H9 (cell line): Measurements from ENCODE around the gene KRTAP10-9. TPM values are rescaled to one million over a fixed set of nuclear protein-coding genes. Genes with fewer than 3 reads are reported as not detected.

ENCODE experiments used
- DNase-seq: peaks from one replicate; pipeline ENCODE4 v3.0.0-alpha.2; 2017
- H2AFZ ChIP-seq: one replicate; pipeline ENCODE4 v1.6.1; 2013; ENCODE audit warnings: mild to moderate bottlenecking, low read length, control low read depth, moderate library complexity
- H2AK5ac ChIP-seq: 2 replicates; pipeline ENCODE4 v1.6.1; 2013; ENCODE audit warnings: low read length, control low read depth, mixed read lengths; ENCODE audit not compliant: insufficient read length
- H2BK120ac ChIP-seq: one replicate; pipeline ENCODE4 v1.6.1; 2013; ENCODE audit warnings: low read depth, mild to moderate bottlenecking, low read length, control low read depth, inconsistent platforms; ENCODE audit not compliant: poor library complexity, severe bottlenecking
- H2BK12ac ChIP-seq: 2 replicates; pipeline ENCODE4 v1.6.1; 2013; ENCODE audit warnings: low read length, control low read depth, mixed read lengths, low read depth; ENCODE audit not compliant: insufficient read length
- H2BK15ac ChIP-seq: 2 replicates; pipeline ENCODE4 v1.6.1; 2013; ENCODE audit warnings: low read depth, low read length, control low read depth
- H2BK20ac ChIP-seq: one replicate; pipeline ENCODE4 v1.6.1; 2013; ENCODE audit warnings: low read depth, mild to moderate bottlenecking, low read length, control low read depth, inconsistent platforms; ENCODE audit not compliant: poor library complexity, severe bottlenecking
- H2BK5ac ChIP-seq: 2 replicates; pipeline ENCODE4 v1.6.1; 2013; ENCODE audit warnings: low read length, control low read depth, mixed read lengths; ENCODE audit not compliant: insufficient read length
- H3K14ac ChIP-seq: 2 replicates; pipeline ENCODE4 v1.6.1; 2013; ENCODE audit warnings: low read length, control low read depth; ENCODE audit not compliant: insufficient read depth
- H3K18ac ChIP-seq: 2 replicates; pipeline ENCODE4 v1.6.1; 2013; ENCODE audit warnings: low read depth, mild to moderate bottlenecking, mixed read lengths, low read length, control low read depth; ENCODE audit not compliant: insufficient read length
- H3K23ac ChIP-seq: 2 replicates; pipeline ENCODE4 v1.6.1; 2013; ENCODE audit warnings: low read length, control low read depth, mixed read lengths, low read depth; ENCODE audit not compliant: insufficient read length
- H3K23me2 ChIP-seq: 2 replicates; pipeline ENCODE4 v1.6.1; 2013; ENCODE audit warnings: low read depth, mild to moderate bottlenecking, mixed read lengths, low read length, control low read depth; ENCODE audit not compliant: insufficient read length, poor library complexity, severe bottlenecking
- H3K27ac ChIP-seq: 2 replicates; pipeline ENCODE4 v1.5.1; 2013; ENCODE audit warnings: low read length, control low read depth, mixed read lengths, low read depth; ENCODE audit not compliant: insufficient read length
- H3K27me3 ChIP-seq: 2 replicates; pipeline ENCODE4 v1.6.1; 2013; ENCODE audit warnings: low read length, control low read depth, inconsistent platforms; ENCODE audit not compliant: insufficient read depth
- H3K4ac ChIP-seq: 2 replicates; pipeline ENCODE4 v1.6.1; 2013; ENCODE audit warnings: low read depth, mild to moderate bottlenecking, control low read depth, inconsistent platforms, low read length, moderate library complexity
- H3K4me1 ChIP-seq: 2 replicates; pipeline ENCODE4 v1.6.1; 2013; ENCODE audit warnings: low read length, control low read depth, inconsistent platforms; ENCODE audit not compliant: insufficient read depth
- H3K4me2 ChIP-seq: 2 replicates; pipeline ENCODE4 v1.6.1; 2013; ENCODE audit warnings: low read length, control low read depth, mixed read lengths; ENCODE audit not compliant: insufficient read length, insufficient read depth
- H3K56ac ChIP-seq: 2 replicates; pipeline ENCODE4 v1.6.1; 2013; ENCODE audit warnings: low read depth, mild to moderate bottlenecking, mixed read lengths, low read length, control low read depth; ENCODE audit not compliant: insufficient read length
- H3K79me1 ChIP-seq: 2 replicates; pipeline ENCODE4 v1.6.1; 2013; ENCODE audit warnings: low read depth, mild to moderate bottlenecking, moderate library complexity, low read length, control low read depth, inconsistent platforms; ENCODE audit not compliant: insufficient read depth, poor library complexity, severe bottlenecking
- H3K79me2 ChIP-seq: 2 replicates; pipeline ENCODE4 v1.6.1; 2013; ENCODE audit warnings: low read length, control low read depth, inconsistent platforms; ENCODE audit not compliant: insufficient read depth
- H3K9ac ChIP-seq: 2 replicates; pipeline ENCODE4 v1.6.1; 2013; ENCODE audit warnings: low read length, control low read depth, mixed read lengths; ENCODE audit not compliant: insufficient read length; ENCODE audit errors: extremely low read depth
- H3K9me3 ChIP-seq: one replicate; pipeline ENCODE4 v1.6.1; 2013; ENCODE audit warnings: low read depth, low read length, inconsistent platforms; ENCODE audit not compliant: control insufficient read depth
- H3T11ph ChIP-seq: one replicate; pipeline ENCODE4 v1.6.1; 2013; ENCODE audit warnings: mild to moderate bottlenecking, low read length, control low read depth, inconsistent platforms
- H4K20me1 ChIP-seq: one replicate; pipeline ENCODE4 v1.6.1; 2013; ENCODE audit not compliant: control insufficient read depth, insufficient read length, insufficient read depth
- H4K5ac ChIP-seq: 2 replicates; pipeline ENCODE4 v1.6.1; 2013; ENCODE audit warnings: low read depth, mild to moderate bottlenecking, mixed read lengths, low read length, control low read depth; ENCODE audit not compliant: insufficient read length
- H4K8ac ChIP-seq: replicated peaks from 2 replicates; pipeline ENCODE4 v1.6.1; 2013; ENCODE audit warnings: low read length, control low read depth, mixed read lengths, low read depth; ENCODE audit not compliant: insufficient read length
- H4K91ac ChIP-seq: 2 replicates; pipeline ENCODE4 v1.6.1; 2013; ENCODE audit warnings: low read depth, mild to moderate bottlenecking, moderate library complexity, mixed read lengths, low read length, control low read depth; ENCODE audit not compliant: insufficient read length
- H3K27ac Mint-ChIP-seq, 3 experiments: 2 replicates in 2 of 3; 3 replicates in 1 of 3; pipeline ENCODE4 v1.8.0; 2020 to 2021; ENCODE audit warnings: mixed read lengths in 3 of 3, mild to moderate bottlenecking in 1 of 3, moderate library complexity in 1 of 3
- H3K27me3 Mint-ChIP-seq: 2 replicates; pipeline ENCODE4 v1.8.0; 2021; ENCODE audit warnings: low read depth, mild to moderate bottlenecking, moderate library complexity, mixed read lengths
- H3K36me3 Mint-ChIP-seq, 3 experiments: 2 replicates in 2 of 3; 3 replicates in 1 of 3; pipeline ENCODE4 v1.8.0; 2020 to 2021; ENCODE audit warnings: low read depth in 3 of 3, mixed read lengths in 3 of 3; ENCODE audit not compliant: insufficient read depth in 1 of 3
- H3K4me1 Mint-ChIP-seq, 2 experiments: 2 replicates each; pipeline ENCODE4 v1.8.0; 2020; ENCODE audit warnings: mixed read lengths in 2 of 2
- H3K4me3 Mint-ChIP-seq, 2 experiments: 2 replicates in 1 of 2; 3 replicates in 1 of 2; pipeline ENCODE4 v1.8.0; 2020 to 2021; ENCODE audit warnings: mild to moderate bottlenecking in 2 of 2, mixed read lengths in 2 of 2, moderate library complexity in 1 of 2
- H3K9me3 Mint-ChIP-seq, 2 experiments: 2 replicates in 1 of 2; 3 replicates in 1 of 2; pipeline ENCODE4 v1.8.0; 2020; ENCODE audit warnings: mild to moderate bottlenecking in 2 of 2, mixed read lengths in 2 of 2, moderate library complexity in 1 of 2
- CTCF ChIP-seq: fragments of 200-600 bp; sonication (generic); conservative IDR thresholded peaks from 3 replicates; pipeline ENCODE4 v1.8.0; 2021; ENCODE audit warnings: antibody characterized with exemption, mild to moderate bottlenecking
- WGBS: extraction: QIAGEN DNeasy Blood & Tissue Kit; methylation state at CpG from one replicate; pipeline ENCODE4 v1.1.7; 2013; ENCODE audit warnings: missing lambda C conversion rate, low lambda C conversion rate, mixed read lengths; ENCODE audit not compliant: insufficient read length; ENCODE audit errors: extremely low coverage; 5-methylcytosine and 5-hydroxymethylcytosine counted together
- total RNA-seq: library from RNA; stranded (reverse); gene quantifications from 2 replicates; pipeline ENCODE4 v1.2.1, GENCODE V29; 2021

Gene KRTAP10-9
- total RNA-seq, 1 experiment from 2014 or later: not detected

DNA sequence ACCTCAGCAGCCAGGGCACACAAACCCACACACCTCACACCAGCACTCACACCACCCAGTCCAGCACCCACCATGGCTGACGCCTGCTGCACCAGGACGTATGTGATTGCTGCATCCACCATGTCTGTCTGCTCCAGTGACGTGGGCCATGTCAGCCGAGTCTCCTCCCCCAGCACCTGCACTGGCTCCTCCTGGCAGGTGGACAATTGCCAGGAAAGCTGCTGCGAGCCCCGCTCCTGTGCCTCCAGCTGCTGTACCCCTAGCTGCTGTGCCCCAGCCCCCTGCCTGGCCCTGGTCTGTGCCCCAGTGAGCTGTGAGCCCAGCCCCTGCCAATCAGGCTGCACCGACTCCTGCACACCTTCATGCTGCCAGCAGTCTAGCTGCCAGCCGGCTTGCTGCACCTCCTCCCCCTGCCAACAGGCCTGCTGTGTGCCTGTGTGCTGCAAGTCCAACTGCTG, 14.8 kb upstream of the KRTAP10-9 start, which contains the start of gene KRTAP10-8:
Gene KRTAP10-8, plus strand, starts transcription at position 51 of the 458 bp plus-strand sequence. Its CDS starts 22 bp downstream, at position 73.
- no peak within 1 kb of the TSS for H2BK15ac ChIP-seq
- H3K4me3 Mint-ChIP-seq: no peak within 1 kb of the TSS
- no peaks in the 10 kb centered on the region for H3K23me2 ChIP-seq
- H4K91ac ChIP-seq: no peak within 1 kb of the TSS
- H3T11ph ChIP-seq: no peak within 1 kb of the TSS
- no peak within 1 kb of the TSS for H2AK5ac ChIP-seq
- no peak within 1 kb of the TSS for H2BK120ac ChIP-seq
- H3K56ac ChIP-seq: no peak within 1 kb of the TSS
- peaks cover 33 to 37% of the 10 kb centered on the region in 2 experiments for H3K9me3 Mint-ChIP-seq
- H2BK12ac ChIP-seq: no peak within 1 kb of the TSS
- H4K20me1 ChIP-seq: no peaks in the 10 kb centered on the region
- H3K79me2 ChIP-seq: no peaks in the 10 kb centered on the region
- no peak within 1 kb of the TSS for H3K27ac ChIP-seq
- no peak within 1 kb of the TSS for H2BK5ac ChIP-seq
- H3K27ac Mint-ChIP-seq: no peak within 1 kb of the TSS
- WGBS: no CpG with 5 or more reads among the region's 8 CpGs
- no peak within 1 kb of the TSS for H3K4ac ChIP-seq
- H3K4me1 ChIP-seq: no peaks in the 10 kb centered on the region
- no peak within 1 kb of the TSS; the same call in 1 of the 2 replicates for H3K14ac ChIP-seq
- no peak within 1 kb of the TSS for H4K8ac ChIP-seq
- peaks cover 13 to 22% of the 10 kb centered on the region in 2 experiments for H3K4me1 Mint-ChIP-seq
- TF ChIP-seq CTCF: no peak
- no peak within 1 kb of the TSS for H4K5ac ChIP-seq
- H3K9me3 ChIP-seq: peaks cover 9% of the 10 kb centered on the region
- no peak within 1 kb of the TSS for H2BK20ac ChIP-seq
- no peak within 1 kb of the TSS for H3K4me2 ChIP-seq
- H3K9ac ChIP-seq: no peak within 1 kb of the TSS
- H3K36me3 Mint-ChIP-seq: peaks cover 8 to 26% (median 21%) of the 10 kb centered on the region in 3 experiments
- no peak within 1 kb of the TSS for H2AFZ ChIP-seq
- no peaks in the 10 kb centered on the region for H3K79me1 ChIP-seq
- DNase-seq: no peak
- no peak within 1 kb of the TSS for H3K18ac ChIP-seq
- H3K27me3 Mint-ChIP-seq: peaks cover 9% of the 10 kb centered on the region
- no peaks in the 10 kb centered on the region for H3K27me3 ChIP-seq
- no peak within 1 kb of the TSS for H3K23ac ChIP-seq
